ENCODE data around the gene MAML2.

The MAML2 gene

GRCh38 chr11:96211436-96211835, 131.6 kb downstream of the MAML2 start:
- DNase-seq (ENCODE audit: low read depth), result peak; percentile 44

DNA sequence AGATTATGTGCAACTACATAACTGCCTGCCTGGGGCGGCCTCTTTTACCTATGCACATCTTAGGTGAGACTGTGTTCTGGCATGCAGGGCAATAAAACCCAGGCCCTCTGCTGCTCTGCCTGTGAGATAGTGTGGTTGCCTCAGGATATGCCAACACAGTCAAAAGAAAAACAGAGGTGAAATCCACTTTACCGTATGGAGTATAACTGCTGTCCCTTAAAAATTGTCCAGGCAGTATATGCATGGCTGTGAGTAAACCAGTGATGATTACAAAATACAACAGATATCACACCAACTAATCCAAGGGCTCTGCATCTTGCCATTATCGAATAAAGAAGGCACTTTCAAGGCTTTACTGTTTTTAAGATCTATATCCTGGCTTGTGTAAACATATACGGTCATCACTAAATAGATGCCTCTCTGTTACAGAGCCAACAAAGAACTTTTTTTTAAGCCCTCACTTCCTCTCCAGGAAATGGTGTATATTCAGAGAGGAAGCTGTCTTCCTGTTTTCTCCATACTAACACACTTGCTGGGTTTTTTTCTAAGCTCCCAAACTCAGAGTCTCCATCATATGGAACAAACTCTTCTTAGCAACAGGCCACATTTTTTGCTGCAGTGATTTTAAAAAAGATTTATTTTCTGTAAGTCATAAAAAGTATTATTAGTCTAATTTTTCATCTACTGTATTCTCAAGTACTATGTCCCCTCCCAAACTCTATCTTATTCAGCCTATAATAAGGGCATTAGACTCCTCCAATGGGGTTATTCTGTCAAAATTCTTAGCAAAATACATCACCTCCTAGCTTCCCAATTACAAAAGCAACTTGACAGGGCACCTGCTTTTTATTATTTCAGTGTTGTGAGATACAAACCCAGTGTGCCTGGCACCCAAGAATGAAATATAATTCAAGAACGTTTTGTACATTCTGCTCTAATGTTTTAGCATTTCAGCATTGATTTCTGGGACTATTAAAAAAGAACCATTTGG, 135.2 kb downstream of the MAML2 start:
- DNase-seq (ENCODE audit: low read depth), result no peak

- DNase-seq (ENCODE audit: low read depth), result no peak
Observed at GRCh38 chr11:96206955-96207354, 136.0 kb downstream of the MAML2 start.

GRCh38 chr11:96205460-96205809, 137.6 kb downstream of the MAML2 start:
- DNase-seq (ENCODE audit: low read depth), result no peak

DNA sequence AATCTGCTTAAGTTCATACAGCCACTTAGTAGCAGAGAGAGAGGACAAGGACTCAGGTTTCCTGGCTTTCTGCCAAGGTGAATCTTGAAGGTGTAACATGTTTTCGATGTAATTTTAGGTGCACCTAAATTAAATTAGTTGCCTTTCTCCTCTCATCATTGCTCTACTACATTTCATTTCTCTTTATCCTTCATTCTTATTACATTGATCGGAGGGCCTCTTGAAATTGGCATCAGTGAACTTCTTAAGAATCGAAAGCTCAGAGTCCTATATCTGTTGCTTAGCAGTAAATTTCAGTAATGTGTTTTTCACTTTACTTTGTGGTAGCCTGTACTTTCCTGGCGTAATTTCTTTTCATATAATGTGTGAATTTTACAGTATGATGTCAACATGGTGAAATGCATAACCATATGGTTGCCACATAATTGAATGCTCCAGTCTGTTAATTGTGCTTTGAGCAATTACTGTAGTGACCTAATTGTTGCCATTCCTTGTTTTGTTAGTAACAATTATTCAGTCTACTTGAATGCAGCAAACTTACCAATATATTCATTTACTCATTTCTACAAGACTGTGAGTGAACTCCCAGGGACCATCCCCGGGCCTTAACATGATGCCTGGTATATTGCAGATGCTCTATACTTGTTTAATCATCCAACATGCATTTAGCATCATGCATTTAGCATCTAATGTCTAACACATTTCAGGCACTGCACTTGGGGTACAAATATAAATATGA, 138.1 kb downstream of the MAML2 start:
- DNase-seq (ENCODE audit: low read depth), result no peak

- DNase-seq (ENCODE audit: low read depth), result no peak
Observed at GRCh38 chr11:96204366-96204659, 138.7 kb downstream of the MAML2 start.

DNA sequence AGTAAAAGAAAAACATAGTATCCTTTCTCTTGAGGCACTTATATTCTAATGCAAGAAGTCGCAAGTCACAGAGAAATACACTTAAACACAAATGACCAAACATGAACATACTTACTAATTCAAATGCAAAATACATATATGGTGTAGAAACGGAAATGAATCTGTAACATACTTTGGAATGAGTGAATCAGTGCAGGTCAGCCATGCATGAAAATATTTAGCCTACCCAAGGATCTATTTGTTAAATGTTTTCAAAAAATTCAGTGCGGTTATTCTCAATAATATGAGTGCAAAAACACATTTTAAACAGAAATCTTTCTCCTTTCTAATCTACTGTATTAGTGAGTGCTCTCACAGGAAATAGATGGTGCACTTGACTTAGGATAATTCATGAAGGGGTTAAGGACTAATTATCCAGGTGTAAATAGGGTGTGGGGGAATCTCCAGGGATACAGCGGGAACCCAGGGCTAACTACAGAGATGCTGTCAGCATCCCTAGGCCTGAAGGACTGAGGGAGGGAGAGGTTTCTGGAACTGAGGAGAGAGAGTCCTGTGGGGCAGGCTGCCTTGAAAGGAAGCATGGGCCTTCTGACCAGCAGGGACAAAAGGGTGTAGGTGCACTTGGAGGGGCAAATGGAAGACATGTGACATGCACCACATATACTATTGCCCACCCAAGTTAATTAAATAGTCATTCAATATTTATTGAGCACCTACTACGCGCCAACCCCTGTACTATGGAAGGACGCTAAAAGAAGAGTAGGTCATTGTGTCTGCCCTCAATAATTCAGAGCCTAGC, 139.2 kb downstream of the MAML2 start:
- no peak for DNase-seq (ENCODE audit: low read depth)

- no peak for DNase-seq (ENCODE audit: low read depth)
Observed at GRCh38 chr11:96200243-96200642, 142.8 kb downstream of the MAML2 start.

DNA sequence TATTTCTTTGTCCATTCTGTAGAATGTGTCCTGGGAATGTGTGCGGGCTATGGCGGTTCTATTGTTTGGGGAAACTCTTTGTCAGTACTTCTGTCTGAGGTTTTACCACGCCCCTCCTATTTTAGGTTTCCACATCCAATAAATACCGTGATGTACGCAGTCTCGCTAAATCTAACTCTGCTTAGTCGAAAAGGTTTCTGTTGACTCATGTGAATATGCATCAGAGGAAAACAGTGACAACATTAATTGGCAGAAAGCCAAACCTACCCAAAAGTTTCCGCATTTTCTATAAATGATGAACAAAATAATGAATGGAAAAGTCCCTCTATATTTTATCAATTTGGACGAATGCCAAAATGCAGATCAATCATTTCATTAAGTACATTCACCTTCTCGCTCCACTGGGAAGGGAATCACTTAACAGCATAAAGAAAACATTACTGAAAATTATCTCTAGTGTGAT, 143.4 kb downstream of the MAML2 start:
- peak; percentile 51 for DNase-seq (ENCODE audit: low read depth)

DNA sequence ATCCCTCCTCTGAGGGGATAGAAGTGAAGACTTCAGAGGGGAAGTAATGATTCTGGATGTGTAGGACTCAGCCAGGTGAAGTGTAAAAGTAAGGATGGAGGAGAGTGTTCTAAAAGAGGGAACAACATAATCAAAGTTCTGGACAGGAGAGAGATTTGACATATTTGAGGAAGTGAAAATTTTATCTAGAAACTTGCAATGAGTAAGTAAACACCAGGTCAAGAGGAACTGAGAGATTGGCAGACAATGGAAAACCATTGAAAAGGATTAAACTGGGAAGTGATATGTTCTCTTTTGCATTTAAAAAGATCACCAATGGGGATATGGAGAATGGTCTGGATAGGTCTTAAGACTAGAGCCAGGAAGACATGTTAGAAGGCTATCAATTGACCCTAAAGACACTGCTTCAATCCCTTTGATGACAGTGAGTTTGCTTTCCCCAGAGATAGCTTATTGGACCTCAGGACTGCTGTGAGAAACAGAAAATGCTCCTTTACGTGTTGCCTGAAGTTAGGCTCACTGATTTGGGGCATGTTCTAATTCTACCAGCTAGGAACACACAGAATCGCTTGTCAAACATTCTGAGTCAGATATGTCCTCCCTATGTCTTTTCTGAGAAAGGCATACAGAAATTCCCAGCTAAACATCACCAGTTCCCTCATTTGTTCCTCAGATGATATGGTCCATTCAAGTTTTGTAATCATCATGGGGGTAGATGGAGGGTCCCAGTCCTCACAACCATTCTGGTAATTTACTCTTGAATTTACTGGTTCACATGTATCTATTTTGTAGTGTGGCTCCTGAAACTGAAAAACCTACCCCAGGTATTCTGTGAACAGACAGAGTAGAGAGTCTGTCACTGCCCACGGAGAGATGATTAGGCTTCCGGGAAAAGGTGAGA, 144.9 kb downstream of the MAML2 start:
- no peak for DNase-seq (ENCODE audit: low read depth)

DNA sequence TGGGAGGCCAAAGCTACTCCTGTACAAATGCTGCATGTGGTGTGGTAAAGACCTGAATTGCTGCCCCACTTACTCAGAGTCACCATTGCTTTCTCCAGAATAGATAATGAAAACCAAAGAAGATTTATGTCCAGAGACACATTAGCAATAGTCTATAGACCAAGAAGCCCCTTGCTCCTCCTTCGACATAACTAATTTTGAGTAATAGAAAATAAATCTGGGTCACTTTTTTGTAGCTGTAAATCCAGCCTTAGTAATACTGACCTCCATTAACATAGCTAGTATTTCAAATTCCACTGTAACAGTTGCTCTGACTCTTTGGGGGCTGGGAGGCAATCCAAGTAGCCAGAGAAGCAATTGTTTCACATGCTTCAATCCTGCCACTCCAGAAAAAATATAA, 145.9 kb downstream of the MAML2 start:
- no peak for DNase-seq (ENCODE audit: low read depth)

- DNase-seq (ENCODE audit: low read depth), result no peak
Observed at GRCh38 chr11:96196181-96196662, 146.8 kb downstream of the MAML2 start.

GRCh38 chr11:96195671-96196070, 147.3 kb downstream of the MAML2 start:
- DNase-seq (ENCODE audit: low read depth), result no peak

- DNase-seq (ENCODE audit: low read depth), result no peak
Observed at GRCh38 chr11:96194581-96195374, 148.2 kb downstream of the MAML2 start.

- no peak for DNase-seq (ENCODE audit: low read depth)
Observed at GRCh38 chr11:96193745-96194443, 149.1 kb downstream of the MAML2 start.

DNA sequence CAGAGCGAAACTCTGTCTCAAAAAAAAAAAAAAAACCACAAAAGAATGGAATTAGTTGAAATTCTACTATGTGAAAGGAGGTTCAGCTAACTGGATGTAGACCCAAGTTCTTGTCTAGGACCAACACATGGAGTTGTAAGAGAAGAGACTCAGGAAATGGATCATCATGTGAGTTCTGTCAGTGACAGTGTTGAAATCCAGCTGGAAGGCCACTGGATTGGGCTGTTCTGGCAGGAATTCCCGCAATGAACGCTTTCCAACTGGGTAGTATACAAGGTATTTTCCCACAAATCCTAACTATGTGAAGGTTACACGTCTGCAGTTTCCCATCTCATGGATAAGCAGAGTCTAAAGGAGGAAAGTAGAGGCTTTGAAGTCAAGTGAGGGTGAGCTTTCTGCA, 151.2 kb downstream of the MAML2 start:
- no peak for DNase-seq (ENCODE audit: low read depth)

GRCh38 chr11:96189351-96189750, 153.6 kb downstream of the MAML2 start:
- no peak for DNase-seq (ENCODE audit: low read depth)

DNA sequence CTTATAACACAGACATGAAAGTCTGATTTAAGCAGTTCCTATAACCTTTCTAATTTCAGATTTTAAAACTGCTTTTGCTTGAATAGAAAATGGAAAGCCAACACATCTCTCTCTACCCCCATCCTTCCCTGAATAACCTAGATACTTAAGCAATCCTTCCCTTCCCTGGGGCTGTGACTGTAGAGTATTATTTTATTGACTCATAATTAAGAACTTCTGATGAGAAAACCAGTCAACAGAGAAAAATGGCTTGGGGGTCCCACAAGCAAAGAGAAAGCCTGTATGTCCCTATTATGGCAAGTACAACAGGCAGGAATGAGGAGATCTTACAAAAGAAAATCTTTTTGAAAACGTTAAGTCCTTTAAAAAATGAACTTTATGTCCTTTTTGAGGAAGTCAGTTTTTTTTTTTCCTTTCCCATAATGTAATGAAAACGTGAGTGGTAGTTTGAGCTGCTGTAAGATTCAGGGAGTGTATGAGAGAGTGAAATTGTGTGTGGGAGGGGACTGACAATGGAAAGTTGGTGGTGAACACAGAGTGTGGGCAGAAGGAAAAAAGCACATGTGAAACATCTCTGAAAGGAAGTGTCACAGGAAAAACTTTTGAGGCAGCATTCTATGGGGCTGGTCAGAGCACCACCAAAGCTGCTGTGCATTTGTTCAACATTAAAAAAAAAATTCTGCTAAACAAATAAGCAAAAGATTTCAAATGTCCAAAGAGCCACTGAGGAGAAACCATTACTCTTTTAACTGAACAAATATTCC, 154.6 kb downstream of the MAML2 start:
- DNase-seq (ENCODE audit: low read depth), result peak; percentile 56

DNA sequence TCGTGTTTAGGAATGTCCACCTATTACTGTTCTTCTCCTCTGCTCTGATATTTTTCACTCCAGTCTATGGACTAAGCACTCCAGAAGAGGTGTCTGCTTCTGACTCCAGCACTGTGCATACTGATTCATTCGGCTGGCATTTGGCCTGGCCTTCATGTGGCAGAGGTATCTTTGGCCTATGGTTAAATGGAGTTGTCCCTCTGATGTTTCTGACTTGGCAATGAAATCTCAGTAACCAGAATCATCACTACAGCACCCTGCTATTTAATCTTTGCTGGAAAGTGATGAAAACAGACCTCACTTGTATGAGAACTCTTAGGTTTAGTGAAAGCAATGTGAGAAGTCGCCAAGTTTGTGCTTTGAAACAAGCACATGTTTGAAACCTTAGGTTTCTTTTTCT, 155.2 kb downstream of the MAML2 start:
- DNase-seq (ENCODE audit: low read depth), result no peak
